HCT116 (cell line): ENCODE measurements around the gene RASL12.

ENCODE experiments used
- ATF3 ChIP-seq: IDR thresholded peaks from 2 replicates; pipeline ENCODE4 v1.6.1; 2012
- CTCF ChIP-seq, 3 experiments: fragments of 200-600 bp in 1 of 3; sonication (generic) in 1 of 3; IDR thresholded peaks in 2 of 3; conservative IDR thresholded peaks in 1 of 3; 2 replicates each; pipeline ENCODE4 v1.5.1; 2012 to 2017; ENCODE audit warnings: low read depth in 2 of 3, low read length in 2 of 3, antibody characterized with exemption in 1 of 3, borderline replicate concordance in 1 of 3, control low read depth in 1 of 3, mild to moderate bottlenecking in 1 of 3, mixed read lengths in 1 of 3, mixed run types in 1 of 3, moderate library complexity in 1 of 3; ENCODE audit not compliant: insufficient read depth in 1 of 3
- EZH2phosphoT487 ChIP-seq: fragments of 200-600 bp; IDR thresholded peaks from 2 replicates; pipeline ENCODE4 v1.6.1; 2018; ENCODE audit warnings: antibody characterized with exemption, borderline replicate concordance
- FOSL1 ChIP-seq: IDR thresholded peaks from 2 replicates; pipeline ENCODE4 v1.6.1; 2012; ENCODE audit warnings: low read depth
- JUND ChIP-seq: IDR thresholded peaks from 2 replicates; pipeline ENCODE4 v1.6.1; 2012
- POLR2A ChIP-seq: IDR thresholded peaks from 2 replicates; pipeline ENCODE4 v1.7.0; 2011; ENCODE audit warnings: borderline replicate concordance; ENCODE audit not compliant: insufficient read depth, insufficient read length; ENCODE audit errors: extremely low read depth
- SP1 ChIP-seq: IDR thresholded peaks from 2 replicates; pipeline ENCODE4 v1.6.1; 2012; ENCODE audit warnings: low read depth
- YY1 ChIP-seq: IDR thresholded peaks from 2 replicates; pipeline ENCODE4 v1.6.1; 2011; ENCODE audit warnings: low read length, low read depth, moderate library complexity, mild to moderate bottlenecking; ENCODE audit not compliant: insufficient replicate concordance; ENCODE audit errors: extremely low read depth

- no peak for TF ChIP-seq YY1
- TF ChIP-seq SP1: no peak
- no peak for TF ChIP-seq CTCF (IDR thresholded peaks at IDR 0.05 in 2 of 3, conservative IDR thresholded peaks at IDR 0.05 in 1 of 3; ENCODE audit: borderline replicate concordance in 1 of 3, insufficient read depth in 1 of 3, low read depth in 2 of 3, low read length in 2 of 3)
- no peak for TF ChIP-seq POLR2A
- TF ChIP-seq EZH2phosphoT487: no peak
- no peak for TF ChIP-seq FOSL1
- TF ChIP-seq JUND: no peak
- TF ChIP-seq ATF3: no peak
Observed at GRCh38 chr15:65069779-65070546, 2.2 kb upstream of the RASL12 start.
